ENCODE results near the gene SPRY1. TPM values are rescaled to one million over a fixed set of nuclear protein-coding genes. Genes with fewer than 3 reads are reported as not detected.

Gene SPRY1
- total RNA-seq, 1 donor from 2014 or later = 60.2 TPM

- H3K9me3 Mint-ChIP-seq = no peaks in the 10 kb centered on the region
- peaks cover 38% of the 10 kb centered on the region for H3K4me1 Mint-ChIP-seq
- no peak for DNase-seq
- intact Hi-C loops (cut with micrococcal nuclease) = no loop called here
- H3K4me3 Mint-ChIP-seq = no peak overlapping the region
- no peaks in the 10 kb centered on the region for H3K27me3 Mint-ChIP-seq
- H3K36me3 Mint-ChIP-seq (ENCODE audit: low read depth) = peaks cover 15% of the 10 kb centered on the region
- no peak overlapping the region for H3K27ac Mint-ChIP-seq
These were observed 12.7 kb downstream of the SPRY1 start for GRCh38 chr4:123409334-123409733.

GRCh38 chr4:123411514-123411913 is 14.9 kb downstream of the SPRY1 start:
- Mint-ChIP-seq H3K27ac (peak overlapping the region; percentile 91), H3K36me3 (ENCODE audit: low read depth) (peaks cover 5% of the 10 kb centered on the region), H3K4me3 (peak overlapping the region; percentile 52), H3K27me3 (no peaks in the 10 kb centered on the region), H3K9me3 (no peaks in the 10 kb centered on the region), H3K4me1 (peaks cover 40% of the 10 kb centered on the region)
- intact Hi-C loops (cut with micrococcal nuclease) = loop anchor here (10.0 kb wide), 1 partner anchor 747 kb away; no protein-coding TSS in a partner anchor
- DNase-seq = peak; percentile 56

- peaks cover 1% of the 10 kb centered on the region for H3K36me3 Mint-ChIP-seq (ENCODE audit: low read depth)
These were observed 15.5 kb downstream of the SPRY1 start for GRCh38 chr4:123412091-123412505.

GRCh38 chr4:123412700-123413512 is 16.3 kb downstream of the SPRY1 start:
- no peaks in the 10 kb centered on the region for H3K27me3 Mint-ChIP-seq
- H3K27ac Mint-ChIP-seq = peak overlapping the region; percentile 91
- peak overlapping the region; percentile 76 for H3K4me3 Mint-ChIP-seq
- H3K4me1 Mint-ChIP-seq = peaks cover 48% of the 10 kb centered on the region
- peaks cover 1% of the 10 kb centered on the region for H3K36me3 Mint-ChIP-seq (ENCODE audit: low read depth)
- DNase-seq = peak; percentile 61
- H3K9me3 Mint-ChIP-seq = no peaks in the 10 kb centered on the region
- intact Hi-C loops (cut with micrococcal nuclease) = loop anchor here (1.0 to 10.0 kb wide), 3 partner anchors 7 to 748 kb away; no protein-coding TSS in a partner anchor

More at GRCh38 chr4:123412091-123412505, 15.5 kb downstream of the SPRY1 start:
- H3K27me3 Mint-ChIP-seq = no peaks in the 10 kb centered on the region
- peak overlapping the region; percentile 76 for H3K4me3 Mint-ChIP-seq
- peak overlapping the region; percentile 91 for H3K27ac Mint-ChIP-seq
- intact Hi-C loops (cut with micrococcal nuclease) = loop anchor here (1.0 to 10.0 kb wide), 3 partner anchors 8 to 747 kb away; no protein-coding TSS in a partner anchor
- H3K9me3 Mint-ChIP-seq = no peaks in the 10 kb centered on the region
- H3K4me1 Mint-ChIP-seq = peaks cover 42% of the 10 kb centered on the region
- DNase-seq = peak; percentile 72

- Mint-ChIP-seq H3K27me3 (no peaks in the 10 kb centered on the region), H3K36me3 (ENCODE audit: low read depth) (no peaks in the 10 kb centered on the region), H3K27ac (peak overlapping the region; percentile 99), H3K9me3 (no peaks in the 10 kb centered on the region), H3K4me3 (no peak overlapping the region), H3K4me1 (peaks cover 67% of the 10 kb centered on the region)
- DNase-seq = no peak
- intact Hi-C loops (cut with micrococcal nuclease) = loop anchor here (5.0 to 10.0 kb wide), 2 partner anchors 112 to 751 kb away; no protein-coding TSS in a partner anchor
These were observed 19.0 kb downstream of the SPRY1 start for GRCh38 chr4:123415576-123415975.

- no peaks in the 10 kb centered on the region for H3K27me3 Mint-ChIP-seq
- peaks cover 70% of the 10 kb centered on the region for H3K4me1 Mint-ChIP-seq
- H3K4me3 Mint-ChIP-seq = peak overlapping the region; percentile 8
- intact Hi-C loops (cut with micrococcal nuclease) = loop anchor here (1.0 to 10.0 kb wide), 4 partner anchors 17 to 751 kb away; no protein-coding TSS in a partner anchor
- H3K27ac Mint-ChIP-seq = peak overlapping the region; percentile 99
- H3K9me3 Mint-ChIP-seq = no peaks in the 10 kb centered on the region
- H3K36me3 Mint-ChIP-seq (ENCODE audit: low read depth) = no peaks in the 10 kb centered on the region
- peak; percentile 88 for DNase-seq
These were observed 19.4 kb downstream of the SPRY1 start for GRCh38 chr4:123415977-123416376.

GRCh38 chr4:123417813-123418212 is 21.2 kb downstream of the SPRY1 start:
- Mint-ChIP-seq H3K4me1 (peaks cover 70% of the 10 kb centered on the region), H3K4me3 (no peak overlapping the region), H3K27ac (peak overlapping the region; percentile 99), H3K27me3 (no peaks in the 10 kb centered on the region), H3K36me3 (ENCODE audit: low read depth) (no peaks in the 10 kb centered on the region), H3K9me3 (no peaks in the 10 kb centered on the region)
- DNase-seq = peak; percentile 45
- intact Hi-C loops (cut with micrococcal nuclease) = loop anchor here (5.0 to 10.0 kb wide), 2 partner anchors 109 to 753 kb away; no protein-coding TSS in a partner anchor

- H3K27ac Mint-ChIP-seq = peak overlapping the region; percentile 99
- H3K4me3 Mint-ChIP-seq = peak overlapping the region; percentile 57
- H3K9me3 Mint-ChIP-seq = no peaks in the 10 kb centered on the region
- no peaks in the 10 kb centered on the region for H3K36me3 Mint-ChIP-seq (ENCODE audit: low read depth)
- H3K27me3 Mint-ChIP-seq = no peaks in the 10 kb centered on the region
- DNase-seq = peak; percentile 71
- peaks cover 69% of the 10 kb centered on the region for H3K4me1 Mint-ChIP-seq
- intact Hi-C loops (cut with micrococcal nuclease) = loop anchor here (5.0 to 10.0 kb wide), 2 partner anchors 109 to 754 kb away; no protein-coding TSS in a partner anchor
These were observed 21.8 kb downstream of the SPRY1 start for GRCh38 chr4:123418351-123418931.

- Mint-ChIP-seq H3K27me3 (no peaks in the 10 kb centered on the region), H3K27ac (peak overlapping the region; percentile 99), H3K36me3 (ENCODE audit: low read depth) (no peaks in the 10 kb centered on the region), H3K9me3 (no peaks in the 10 kb centered on the region), H3K4me1 (peaks cover 70% of the 10 kb centered on the region), H3K4me3 (peak overlapping the region; percentile 74)
- DNase-seq = peak; percentile 64
- intact Hi-C loops (cut with micrococcal nuclease) = loop anchor here (1.0 to 10.0 kb wide), 4 partner anchors 8 to 755 kb away; no protein-coding TSS in a partner anchor
These were observed 23.5 kb downstream of the SPRY1 start for GRCh38 chr4:123419885-123420755.

- Mint-ChIP-seq H3K4me3 (peak overlapping the region; percentile 45), H3K9me3 (peaks cover 5% of the 10 kb centered on the region), H3K27me3 (no peaks in the 10 kb centered on the region), H3K36me3 (ENCODE audit: low read depth) (peaks cover 2% of the 10 kb centered on the region), H3K27ac (peak overlapping the region; percentile 99), H3K4me1 (peaks cover 67% of the 10 kb centered on the region)
- DNase-seq = peak; percentile 47
- intact Hi-C loops (cut with micrococcal nuclease) = no loop called here
These were observed 24.8 kb downstream of the SPRY1 start for GRCh38 chr4:123421227-123421936.

- H3K9me3 Mint-ChIP-seq = peaks cover 5% of the 10 kb centered on the region
- peak overlapping the region; percentile 99 for H3K27ac Mint-ChIP-seq
- no peaks in the 10 kb centered on the region for H3K27me3 Mint-ChIP-seq
- H3K36me3 Mint-ChIP-seq (ENCODE audit: low read depth) = peaks cover 5% of the 10 kb centered on the region
- peak overlapping the region; percentile 72 for H3K4me3 Mint-ChIP-seq
- peaks cover 60% of the 10 kb centered on the region for H3K4me1 Mint-ChIP-seq
- intact Hi-C loops (cut with micrococcal nuclease) = loop anchor here (1.0 to 2.0 kb wide), 2 partner anchors 21 to 67 kb away; no protein-coding TSS in a partner anchor
- peak; percentile 63 for DNase-seq
These were observed 25.6 kb downstream of the SPRY1 start for GRCh38 chr4:123421937-123422781.

GRCh38 chr4:123423819-123424218 is 27.2 kb downstream of the SPRY1 start:
- Mint-ChIP-seq H3K4me1 (peaks cover 45% of the 10 kb centered on the region), H3K27ac (peak overlapping the region; percentile 71), H3K9me3 (peaks cover 5% of the 10 kb centered on the region), H3K27me3 (no peaks in the 10 kb centered on the region), H3K4me3 (peak overlapping the region; percentile 41), H3K36me3 (ENCODE audit: low read depth) (peaks cover 16% of the 10 kb centered on the region)
- DNase-seq = peak; percentile 58
- intact Hi-C loops (cut with micrococcal nuclease) = loop anchor here (2.0 kb wide), 1 partner anchor 65 kb away; no protein-coding TSS in a partner anchor
